K562 (cell line): Measurements from ENCODE around the gene RPS2. TPM values are rescaled to one million over a fixed set of nuclear protein-coding genes. Genes with fewer than 3 reads are reported as not detected.

Experiments
- EP300 ChIP-seq: IDR thresholded peaks from 2 replicates; pipeline ENCODE4 v1.6.1; 2012; ENCODE audit warnings: low read length, improper control_type of control experiment
- PHTF2 ChIP-seq: fragments of 250-450 bp; sonication (Bioruptor Pico); IDR thresholded peaks from 2 replicates; pipeline ENCODE4 v1.5.0; 2021; ENCODE audit warnings: mild to moderate bottlenecking
- POLR2AphosphoS2 ChIP-seq: IDR thresholded peaks from 2 replicates; pipeline ENCODE4 v1.6.1; 2012; ENCODE audit warnings: low read length, improper control_type of control experiment
- RBM17 ChIP-seq: fragments of 200-400 bp; formaldehyde crosslinking; IDR thresholded peaks from 2 replicates; pipeline ENCODE4 v1.6.1; 2017; ENCODE audit warnings: low read depth, mild to moderate bottlenecking, low read length, borderline replicate concordance
- SETDB1 ChIP-seq: IDR thresholded peaks from one replicate; pipeline ENCODE4 v1.6.1; 2012; ENCODE audit warnings: low read length, control low read depth, inconsistent platforms
- SMAD1 ChIP-seq: fragments of 150-350 bp; IDR thresholded peaks from 2 replicates; pipeline ENCODE4 v1.6.1; 2014; ENCODE audit warnings: low read length, low read depth; ENCODE audit not compliant: partially characterized antibody
- SP2 ChIP-seq: IDR thresholded peaks from 2 replicates; pipeline ENCODE4 v1.6.1; 2011; ENCODE audit warnings: mild to moderate bottlenecking, low read depth, low read length, moderate library complexity; ENCODE audit not compliant: poor library complexity, severe bottlenecking; ENCODE audit errors: extremely low read depth
- U2AF2 ChIP-seq: fragments of 200-400 bp; formaldehyde crosslinking; optimal IDR thresholded peaks from 2 replicates; pipeline ENCODE3; 2017; ENCODE audit warnings: low read depth, mild to moderate bottlenecking, low read length
- ZFPM2 ChIP-seq: fragments of 250-450 bp; sonication (Bioruptor Pico); IDR thresholded peaks from 2 replicates; pipeline ENCODE4 v1.5.1; 2022; ENCODE audit warnings: mild to moderate bottlenecking
- ZNF146 ChIP-seq: IDR thresholded peaks from one replicate; pipeline ENCODE4 v1.6.1; 2018; ENCODE audit warnings: missing compliant biosample characterization; ENCODE audit not compliant: unreplicated experiment
- ZNF197 ChIP-seq: fragments of 200-800 bp; sonication (Bioruptor generic); IDR thresholded peaks from 2 replicates; pipeline ENCODE4 v1.6.1; 2016; ENCODE audit warnings: low read depth, missing genetic modification characterization, missing compliant biosample characterization
- ZNF217 ChIP-seq: sonication (generic); formaldehyde crosslinking; IDR thresholded peaks from 2 replicates; pipeline ENCODE4 v1.8.0; 2022; ENCODE audit warnings: mild to moderate bottlenecking, missing genetic modification reagents
- ZNF311 ChIP-seq: fragments of 250-450 bp; sonication (Bioruptor Pico); IDR thresholded peaks from 2 replicates; pipeline ENCODE4 v1.4.0; 2020; ENCODE audit warnings: mild to moderate bottlenecking, moderate library complexity
- ZNF586 ChIP-seq: fragments of 450-650 bp; formaldehyde crosslinking; conservative IDR thresholded peaks from 2 replicates; pipeline ENCODE4 v1.4.0; 2020; ENCODE audit warnings: mild to moderate bottlenecking, moderate library complexity
- polyA plus RNA-seq, 8 experiments: library from polyadenylated mRNA; depleted of rRNA in 4 of 8; stranded (reverse) in 5 of 8; unstranded in 3 of 8; fragments of >200 nt; fragmentation: Nextera tagmentation in 2 of 8; fragmentation: Illumina TruSeq in 1 of 8; extraction: Ambion mirVana in 2 of 8; extraction: Trizol in 1 of 8; gene quantifications; 2 replicates each; pipeline versions ENCODE4 v1.2.1 to v1.2.3, GENCODE V29; 2011 to 2014; ENCODE audit warnings: inconsistent platforms in 1 of 8, missing spikeins in 1 of 8
- total RNA-seq, 7 experiments: library from RNA; depleted of rRNA in 6 of 7; stranded (reverse); fragments of >200 nt in 6 of 7; fragmentation: Illumina TruSeq in 2 of 7; extraction: Trizol in 2 of 7; gene quantifications; 2 replicates each; pipeline versions ENCODE4 v1.2.1 to v1.2.3, GENCODE V29; 2011 to 2021; ENCODE audit warnings: low replicate concordance in 1 of 7
- TF ChIP-seq, protein P1 (sequence below): IDR thresholded peaks from 2 replicates; pipeline ENCODE4 v1.6.1; 2011; ENCODE audit warnings: borderline replicate concordance, low read depth, mild to moderate bottlenecking, moderate library complexity, low read length; ENCODE audit not compliant: insufficient read depth, poor library complexity, severe bottlenecking
- TF ChIP-seq, protein P2 (sequence below): sonication (generic); formaldehyde crosslinking; IDR thresholded peaks from 2 replicates; pipeline ENCODE4 v1.8.1; 2023; ENCODE audit warnings: mild to moderate bottlenecking, missing genetic modification reagents, moderate library complexity
- TF ChIP-seq, protein P3 (sequence below): fragments of 150-350 bp; conservative IDR thresholded peaks from 2 replicates; pipeline ENCODE4 v1.6.1; 2014; ENCODE audit warnings: low read length
- TF ChIP-seq, protein P4 (sequence below): fragments of 450-650 bp; formaldehyde crosslinking; IDR thresholded peaks from 2 replicates; pipeline ENCODE4 v1.4.0; 2022; ENCODE audit warnings: mild to moderate bottlenecking, moderate library complexity
- TF ChIP-seq, protein P5 (sequence below): fragments of 450-650 bp; IDR thresholded peaks from 2 replicates; pipeline ENCODE4 v1.6.1; 2017; ENCODE audit warnings: antibody characterized with exemption

Gene RPS2
- total and polyA plus RNA-seq, 9 of the 15 experiments (the other 6 are each of a cell fraction or from before 2014, with no cell fraction given): 834 to 4,794 (median 3,793) TPM

DNA sequence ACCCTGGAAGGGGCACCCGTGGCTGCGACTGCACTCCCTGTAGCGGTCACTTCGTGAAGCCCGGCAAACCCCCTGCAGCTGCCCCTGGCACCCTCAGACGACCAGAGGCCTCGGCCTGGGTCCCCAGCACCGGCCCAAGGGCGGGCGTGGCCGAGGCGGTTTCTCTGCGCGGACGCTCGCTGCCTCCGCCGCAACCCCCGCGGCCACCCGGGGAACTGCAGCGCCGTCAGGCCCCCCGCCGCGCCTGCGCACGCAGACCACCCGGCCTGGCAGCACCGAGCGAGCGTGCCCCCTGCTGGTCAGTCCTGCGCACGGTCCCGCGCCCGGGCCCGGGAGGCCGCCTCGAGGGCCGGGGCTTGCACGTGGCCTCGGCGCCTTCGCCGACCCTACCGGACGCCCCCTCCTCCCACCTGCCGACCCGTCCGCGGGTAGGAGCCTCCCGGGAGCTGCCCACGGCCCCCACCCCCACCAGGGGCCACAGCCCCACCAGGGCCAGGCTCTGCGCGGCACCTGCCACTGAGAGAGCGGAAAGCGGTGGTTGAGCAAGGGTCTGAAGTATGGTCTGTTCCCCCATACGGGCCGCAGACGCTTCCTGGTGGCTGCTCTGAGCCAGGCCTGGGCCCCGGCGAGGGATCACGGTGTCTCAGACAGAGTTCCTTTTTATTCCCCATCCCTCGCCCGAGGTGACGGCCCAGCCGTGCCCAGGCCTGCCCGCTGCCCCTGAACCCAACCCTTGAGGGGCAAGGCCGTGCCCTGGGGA lies 34.9 kb downstream of the RPS2 start (continued):
- TF ChIP-seq, protein P1, sequence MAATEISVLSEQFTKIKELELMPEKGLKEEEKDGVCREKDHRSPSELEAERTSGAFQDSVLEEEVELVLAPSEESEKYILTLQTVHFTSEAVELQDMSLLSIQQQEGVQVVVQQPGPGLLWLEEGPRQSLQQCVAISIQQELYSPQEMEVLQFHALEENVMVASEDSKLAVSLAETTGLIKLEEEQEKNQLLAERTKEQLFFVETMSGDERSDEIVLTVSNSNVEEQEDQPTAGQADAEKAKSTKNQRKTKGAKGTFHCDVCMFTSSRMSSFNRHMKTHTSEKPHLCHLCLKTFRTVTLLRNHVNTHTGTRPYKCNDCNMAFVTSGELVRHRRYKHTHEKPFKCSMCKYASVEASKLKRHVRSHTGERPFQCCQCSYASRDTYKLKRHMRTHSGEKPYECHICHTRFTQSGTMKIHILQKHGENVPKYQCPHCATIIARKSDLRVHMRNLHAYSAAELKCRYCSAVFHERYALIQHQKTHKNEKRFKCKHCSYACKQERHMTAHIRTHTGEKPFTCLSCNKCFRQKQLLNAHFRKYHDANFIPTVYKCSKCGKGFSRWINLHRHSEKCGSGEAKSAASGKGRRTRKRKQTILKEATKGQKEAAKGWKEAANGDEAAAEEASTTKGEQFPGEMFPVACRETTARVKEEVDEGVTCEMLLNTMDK: peak; percentile 58
- TF ChIP-seq, protein P2, sequence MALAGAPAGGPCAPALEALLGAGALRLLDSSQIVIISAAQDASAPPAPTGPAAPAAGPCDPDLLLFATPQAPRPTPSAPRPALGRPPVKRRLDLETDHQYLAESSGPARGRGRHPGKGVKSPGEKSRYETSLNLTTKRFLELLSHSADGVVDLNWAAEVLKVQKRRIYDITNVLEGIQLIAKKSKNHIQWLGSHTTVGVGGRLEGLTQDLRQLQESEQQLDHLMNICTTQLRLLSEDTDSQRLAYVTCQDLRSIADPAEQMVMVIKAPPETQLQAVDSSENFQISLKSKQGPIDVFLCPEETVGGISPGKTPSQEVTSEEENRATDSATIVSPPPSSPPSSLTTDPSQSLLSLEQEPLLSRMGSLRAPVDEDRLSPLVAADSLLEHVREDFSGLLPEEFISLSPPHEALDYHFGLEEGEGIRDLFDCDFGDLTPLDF (CRISPR knock-in tag): peak; percentile 87
- no peak for TF ChIP-seq RBM17
- no peak for TF ChIP-seq ZNF146 (CRISPR knock-in tag)
- TF ChIP-seq ZNF311 (CRISPR knock-in tag): no peak
- TF ChIP-seq ZNF217 (CRISPR knock-in tag): no peak
- TF ChIP-seq, protein P3, sequence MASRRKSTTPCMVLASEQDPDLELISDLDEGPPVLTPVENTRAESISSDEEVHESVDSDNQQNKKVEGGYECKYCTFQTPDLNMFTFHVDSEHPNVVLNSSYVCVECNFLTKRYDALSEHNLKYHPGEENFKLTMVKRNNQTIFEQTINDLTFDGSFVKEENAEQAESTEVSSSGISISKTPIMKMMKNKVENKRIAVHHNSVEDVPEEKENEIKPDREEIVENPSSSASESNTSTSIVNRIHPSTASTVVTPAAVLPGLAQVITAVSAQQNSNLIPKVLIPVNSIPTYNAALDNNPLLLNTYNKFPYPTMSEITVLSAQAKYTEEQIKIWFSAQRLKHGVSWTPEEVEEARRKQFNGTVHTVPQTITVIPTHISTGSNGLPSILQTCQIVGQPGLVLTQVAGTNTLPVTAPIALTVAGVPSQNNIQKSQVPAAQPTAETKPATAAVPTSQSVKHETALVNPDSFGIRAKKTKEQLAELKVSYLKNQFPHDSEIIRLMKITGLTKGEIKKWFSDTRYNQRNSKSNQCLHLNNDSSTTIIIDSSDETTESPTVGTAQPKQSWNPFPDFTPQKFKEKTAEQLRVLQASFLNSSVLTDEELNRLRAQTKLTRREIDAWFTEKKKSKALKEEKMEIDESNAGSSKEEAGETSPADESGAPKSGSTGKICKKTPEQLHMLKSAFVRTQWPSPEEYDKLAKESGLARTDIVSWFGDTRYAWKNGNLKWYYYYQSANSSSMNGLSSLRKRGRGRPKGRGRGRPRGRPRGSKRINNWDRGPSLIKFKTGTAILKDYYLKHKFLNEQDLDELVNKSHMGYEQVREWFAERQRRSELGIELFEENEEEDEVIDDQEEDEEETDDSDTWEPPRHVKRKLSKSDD: no peak
- no peak for TF ChIP-seq U2AF2
- no peak for TF ChIP-seq SMAD1
- TF ChIP-seq POLR2AphosphoS2: no peak
- TF ChIP-seq SP2: no peak
- no peak for TF ChIP-seq ZFPM2 (CRISPR knock-in tag)
- TF ChIP-seq EP300: no peak
- TF ChIP-seq ZNF197: no peak
- no peak for TF ChIP-seq ZNF586
- TF ChIP-seq, protein P4, sequence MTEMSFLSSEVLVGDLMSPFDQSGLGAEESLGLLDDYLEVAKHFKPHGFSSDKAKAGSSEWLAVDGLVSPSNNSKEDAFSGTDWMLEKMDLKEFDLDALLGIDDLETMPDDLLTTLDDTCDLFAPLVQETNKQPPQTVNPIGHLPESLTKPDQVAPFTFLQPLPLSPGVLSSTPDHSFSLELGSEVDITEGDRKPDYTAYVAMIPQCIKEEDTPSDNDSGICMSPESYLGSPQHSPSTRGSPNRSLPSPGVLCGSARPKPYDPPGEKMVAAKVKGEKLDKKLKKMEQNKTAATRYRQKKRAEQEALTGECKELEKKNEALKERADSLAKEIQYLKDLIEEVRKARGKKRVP (CRISPR knock-in tag): no peak
- TF ChIP-seq PHTF2: no peak
- TF ChIP-seq SETDB1: no peak
- TF ChIP-seq, protein P5, sequence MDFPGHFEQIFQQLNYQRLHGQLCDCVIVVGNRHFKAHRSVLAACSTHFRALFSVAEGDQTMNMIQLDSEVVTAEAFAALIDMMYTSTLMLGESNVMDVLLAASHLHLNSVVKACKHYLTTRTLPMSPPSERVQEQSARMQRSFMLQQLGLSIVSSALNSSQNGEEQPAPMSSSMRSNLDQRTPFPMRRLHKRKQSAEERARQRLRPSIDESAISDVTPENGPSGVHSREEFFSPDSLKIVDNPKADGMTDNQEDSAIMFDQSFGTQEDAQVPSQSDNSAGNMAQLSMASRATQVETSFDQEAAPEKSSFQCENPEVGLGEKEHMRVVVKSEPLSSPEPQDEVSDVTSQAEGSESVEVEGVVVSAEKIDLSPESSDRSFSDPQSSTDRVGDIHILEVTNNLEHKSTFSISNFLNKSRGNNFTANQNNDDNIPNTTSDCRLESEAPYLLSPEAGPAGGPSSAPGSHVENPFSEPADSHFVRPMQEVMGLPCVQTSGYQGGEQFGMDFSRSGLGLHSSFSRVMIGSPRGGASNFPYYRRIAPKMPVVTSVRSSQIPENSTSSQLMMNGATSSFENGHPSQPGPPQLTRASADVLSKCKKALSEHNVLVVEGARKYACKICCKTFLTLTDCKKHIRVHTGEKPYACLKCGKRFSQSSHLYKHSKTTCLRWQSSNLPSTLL: no peak
